ENCODE measurements around the gene KCTD5.

The KCTD5 gene

DNA sequence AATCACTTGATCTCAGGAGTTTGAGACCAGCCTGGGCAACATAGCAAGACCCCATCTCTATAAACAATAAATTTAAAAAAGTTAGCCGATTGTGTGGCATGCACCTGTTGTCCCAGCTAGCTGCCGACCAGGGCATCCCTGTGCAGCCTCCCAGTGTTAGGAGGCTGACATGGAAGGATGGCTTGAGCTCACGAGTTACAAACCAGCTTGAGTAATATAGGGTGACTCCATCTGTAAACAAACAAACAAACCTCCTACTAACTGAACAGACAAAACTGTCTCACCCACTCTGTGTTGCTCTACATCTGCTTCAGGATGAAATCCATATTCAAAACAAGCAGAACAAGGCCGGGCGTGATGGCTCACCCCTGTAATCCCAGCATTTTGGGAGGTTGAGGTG is 44.6 kb downstream of the KCTD5 start:
- no peak for DNase-seq (ENCODE audit: low spot score)

GRCh38 chr16:2728034-2728433 is 45.7 kb downstream of the KCTD5 start:
- no peak for DNase-seq (ENCODE audit: low spot score)

GRCh38 chr16:2734844-2735515 is 52.7 kb downstream of the KCTD5 start:
- no peak for DNase-seq (ENCODE audit: low spot score)

- DNase-seq (ENCODE audit: low spot score) = no peak
These were observed 54.3 kb downstream of the KCTD5 start for GRCh38 chr16:2736476-2737237.

GRCh38 chr16:2737238-2737605 is 54.9 kb downstream of the KCTD5 start:
- DNase-seq (ENCODE audit: low spot score) = no peak

DNA sequence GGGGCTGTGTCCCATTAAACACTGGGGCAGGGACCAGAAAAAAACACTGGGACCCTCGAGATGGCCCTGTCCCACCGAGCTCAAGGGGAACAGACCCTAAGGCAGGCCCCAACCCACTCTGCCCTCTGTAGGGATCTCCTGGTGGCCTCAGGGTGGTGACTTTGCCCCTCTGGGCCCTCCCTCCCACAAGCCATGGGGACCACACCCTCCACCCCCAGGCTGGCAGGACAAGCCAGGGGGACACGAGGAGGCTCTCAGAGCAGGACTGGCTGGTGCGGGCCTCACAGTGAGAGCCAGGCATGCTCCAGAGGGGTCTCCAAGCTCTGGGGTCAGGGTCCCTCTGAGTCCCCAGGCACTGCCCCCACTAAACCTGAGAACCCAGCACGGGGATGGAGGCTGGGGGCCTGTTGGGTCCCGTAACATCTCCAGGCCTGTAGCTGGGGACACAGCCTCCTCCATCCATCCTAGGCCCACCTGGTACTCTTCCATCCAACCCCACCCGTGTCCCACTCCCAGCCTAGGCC is 55.6 kb downstream of the KCTD5 start:
- DNase-seq (ENCODE audit: low spot score) = no peak

- no peak for DNase-seq (ENCODE audit: low spot score)
These were observed 56.3 kb downstream of the KCTD5 start for GRCh38 chr16:2738615-2739014.

- no peak for DNase-seq (ENCODE audit: low spot score)
These were observed 57.5 kb downstream of the KCTD5 start for GRCh38 chr16:2739625-2740430.

DNA sequence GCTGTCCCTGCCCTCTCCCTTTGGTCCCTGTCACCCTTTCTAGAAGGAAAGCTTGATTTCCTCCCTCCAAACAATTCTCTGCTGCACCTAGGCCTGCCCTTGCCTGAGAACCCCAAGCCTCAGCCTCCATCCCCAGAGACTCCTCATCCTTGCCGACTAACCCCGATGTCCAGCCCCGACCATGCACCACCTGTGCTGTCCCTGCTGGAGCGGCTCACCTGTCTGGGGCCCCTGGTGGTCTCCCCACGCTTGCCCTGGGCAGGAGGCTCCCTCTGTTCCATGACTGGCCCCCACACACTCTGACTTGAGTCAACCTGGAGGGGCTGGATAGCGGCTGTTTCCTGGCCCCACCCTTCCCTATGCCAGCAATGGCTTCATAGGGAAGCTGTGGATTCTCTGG is 58.2 kb downstream of the KCTD5 start:
- no peak for DNase-seq (ENCODE audit: low spot score)

DNA sequence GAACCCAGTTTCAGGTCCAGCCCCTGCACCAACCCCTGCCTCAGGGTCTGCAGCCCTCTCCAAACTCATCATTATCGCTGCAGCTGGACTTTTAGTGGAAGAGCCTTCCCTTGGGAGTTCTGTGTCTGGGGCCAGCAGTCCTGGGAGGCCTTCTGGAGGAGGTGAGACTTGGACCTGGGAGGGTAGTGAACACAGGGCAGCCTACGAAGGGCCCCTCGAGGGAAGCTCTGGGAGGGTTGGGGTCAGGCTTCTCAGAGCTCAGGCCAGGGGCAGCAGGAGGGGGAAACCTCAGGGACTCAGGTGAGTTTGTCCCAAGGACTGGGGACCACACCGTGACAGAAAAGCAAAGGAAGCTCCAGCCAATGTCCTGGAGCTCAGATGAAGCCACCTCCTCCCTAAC is 58.8 kb downstream of the KCTD5 start:
- no peak for DNase-seq (ENCODE audit: low spot score)

- no peak for DNase-seq (ENCODE audit: low spot score)
These were observed 60.1 kb downstream of the KCTD5 start for GRCh38 chr16:2742323-2743006.

DNA sequence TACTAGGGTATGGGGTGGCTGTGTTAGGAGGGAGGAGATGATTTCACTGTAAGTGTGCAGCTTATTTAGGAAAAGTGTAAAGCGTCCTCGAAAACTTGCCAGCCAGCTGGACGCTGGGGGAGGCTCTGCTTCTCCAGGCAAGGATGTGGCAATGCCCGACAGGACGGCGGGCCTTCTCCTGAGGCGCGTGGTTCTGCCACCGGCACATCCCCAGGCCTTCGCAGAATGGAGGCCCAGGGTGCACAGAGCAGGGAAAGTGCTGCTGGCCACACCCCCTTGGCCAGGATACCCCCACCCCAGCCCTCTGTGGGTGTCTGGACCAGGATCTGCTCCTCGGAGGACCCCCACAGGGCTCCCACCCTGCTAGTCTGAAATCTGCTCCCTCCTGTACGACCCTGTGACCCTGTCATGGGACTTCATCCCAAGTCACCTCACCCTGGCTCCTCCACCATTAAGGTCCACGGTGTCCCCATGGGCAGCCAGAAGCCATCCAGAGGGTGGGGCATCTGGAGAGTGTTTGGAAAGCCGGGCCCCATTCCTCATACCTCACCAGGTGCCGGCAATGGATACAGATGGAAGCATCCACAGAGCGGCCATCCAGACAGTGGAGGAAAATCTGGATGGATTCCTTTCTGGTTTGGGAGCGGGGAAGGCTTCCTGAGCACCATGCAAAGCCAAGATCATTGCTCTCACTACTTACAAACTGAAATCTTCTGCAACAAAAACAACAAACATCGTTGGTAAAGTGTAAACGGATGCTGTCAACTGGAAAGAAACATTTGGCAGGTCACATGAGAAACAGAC is 60.9 kb downstream of the KCTD5 start:
- DNase-seq (ENCODE audit: low spot score) = no peak

DNA sequence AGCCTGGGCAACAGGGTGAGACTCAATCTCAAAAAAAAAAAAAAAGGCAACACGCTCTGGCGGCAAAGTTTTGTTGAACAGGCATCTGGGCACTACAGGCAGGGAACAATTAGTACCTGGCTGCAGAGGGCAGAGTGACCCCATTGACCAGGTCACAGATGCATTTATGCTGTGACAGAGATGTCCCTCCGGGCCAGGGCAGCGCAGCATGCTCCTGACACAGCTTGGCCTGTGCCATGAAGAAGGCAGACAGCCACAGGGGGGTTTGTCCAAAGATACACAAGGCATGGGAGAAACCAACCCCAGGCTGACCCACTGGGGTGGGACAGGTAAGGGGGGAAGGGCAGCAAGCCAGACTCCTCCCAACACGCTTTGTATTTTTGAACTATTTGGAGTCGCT is 62.4 kb downstream of the KCTD5 start:
- no peak for DNase-seq (ENCODE audit: low spot score)

DNA sequence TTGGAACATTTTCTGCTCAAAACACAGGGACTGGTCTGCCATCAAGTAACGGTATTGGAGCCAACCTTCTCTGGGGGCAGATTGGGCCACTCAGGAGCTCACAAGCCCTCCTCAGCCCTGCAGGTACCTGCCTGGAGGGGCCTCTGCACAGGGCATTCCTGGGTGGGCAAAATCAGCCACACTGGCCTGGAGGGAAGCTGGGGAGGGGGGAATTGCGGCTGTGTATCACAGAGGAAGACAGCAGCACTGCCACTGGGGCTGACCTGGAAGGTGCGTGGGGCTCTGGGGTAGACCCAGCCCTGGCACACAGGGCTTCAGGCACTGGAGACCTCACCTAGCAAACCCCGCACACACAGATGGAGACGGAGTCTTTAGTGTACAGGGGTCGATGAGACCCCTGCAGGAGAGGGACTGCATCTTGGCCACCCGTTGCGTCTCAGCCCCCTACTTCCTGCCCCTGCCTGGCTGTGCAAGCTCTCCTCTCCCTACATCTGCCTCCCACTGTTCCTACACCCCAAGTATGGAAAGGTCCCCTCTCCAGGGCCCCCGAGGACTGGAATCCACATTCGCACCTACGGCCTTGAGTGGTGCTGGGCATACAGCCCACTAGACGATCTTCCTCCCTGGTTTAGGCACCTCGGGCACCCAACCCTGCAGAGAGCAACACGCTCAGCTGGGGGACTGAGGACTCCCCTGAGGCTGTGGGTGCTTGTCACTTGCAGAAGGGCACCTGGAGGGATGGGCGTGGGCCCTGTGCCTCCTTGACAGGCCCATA is 63.0 kb downstream of the KCTD5 start:
- DNase-seq (ENCODE audit: low spot score) = no peak

DNA sequence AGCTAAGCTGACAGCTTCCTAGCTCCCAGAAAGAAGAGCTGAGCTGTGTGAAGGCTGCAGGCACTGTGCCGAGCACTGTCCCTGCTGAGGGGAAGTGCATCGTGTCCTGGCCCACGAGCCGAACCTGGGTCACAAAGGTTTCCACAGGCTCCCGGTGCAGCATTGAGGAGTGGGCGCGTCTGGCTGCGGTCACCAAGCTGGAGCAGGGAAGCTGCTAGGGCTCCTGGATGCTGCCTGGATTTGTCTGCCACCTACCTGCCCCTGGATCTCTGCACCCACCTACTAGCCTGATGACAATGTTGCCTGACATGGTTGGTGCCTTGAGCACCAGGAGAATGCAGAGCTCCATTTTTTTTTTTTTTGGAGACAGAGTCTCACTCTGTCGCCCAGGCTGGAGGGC is 63.6 kb downstream of the KCTD5 start:
- DNase-seq (ENCODE audit: low spot score) = no peak

DNA sequence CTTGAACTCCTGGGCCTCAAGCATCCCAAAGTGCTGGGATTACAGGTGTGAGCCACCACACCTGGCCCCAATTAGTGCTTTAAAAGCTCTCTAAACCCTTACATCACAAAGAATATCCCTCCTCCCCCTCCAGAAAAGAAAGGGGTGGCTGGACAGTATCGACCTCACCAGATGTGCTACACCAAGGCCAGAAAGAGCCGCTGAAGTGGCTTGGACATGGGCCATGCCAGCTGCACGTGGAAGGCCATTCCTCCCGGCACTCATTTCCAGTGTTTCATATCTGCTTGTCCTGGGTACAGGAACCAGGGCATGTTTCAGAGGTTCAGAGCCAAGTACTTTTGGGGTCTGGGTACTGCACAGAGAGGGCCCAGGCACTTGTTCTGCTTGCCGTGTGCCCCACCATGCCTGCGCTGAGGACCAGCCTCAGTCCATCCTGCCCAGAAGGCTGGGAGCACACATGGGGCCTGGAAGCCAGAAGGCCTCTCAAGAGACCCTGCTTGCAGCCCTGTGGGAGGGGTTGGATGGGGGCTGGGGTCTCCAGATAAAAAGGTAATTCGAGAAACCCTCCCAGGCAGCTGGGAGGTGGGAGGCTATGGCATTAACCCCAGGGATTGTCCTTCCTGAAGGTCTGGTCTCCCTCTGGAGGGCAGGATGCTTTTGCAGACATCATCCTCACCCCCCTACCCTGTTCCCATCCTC is 66.6 kb downstream of the KCTD5 start:
- DNase-seq (ENCODE audit: low spot score) = no peak

- DNase-seq (ENCODE audit: low spot score) = no peak
These were observed 67.2 kb downstream of the KCTD5 start for GRCh38 chr16:2749476-2749875.

GRCh38 chr16:2749936-2750335 is 67.6 kb downstream of the KCTD5 start:
- DNase-seq (ENCODE audit: low spot score) = no peak

DNA sequence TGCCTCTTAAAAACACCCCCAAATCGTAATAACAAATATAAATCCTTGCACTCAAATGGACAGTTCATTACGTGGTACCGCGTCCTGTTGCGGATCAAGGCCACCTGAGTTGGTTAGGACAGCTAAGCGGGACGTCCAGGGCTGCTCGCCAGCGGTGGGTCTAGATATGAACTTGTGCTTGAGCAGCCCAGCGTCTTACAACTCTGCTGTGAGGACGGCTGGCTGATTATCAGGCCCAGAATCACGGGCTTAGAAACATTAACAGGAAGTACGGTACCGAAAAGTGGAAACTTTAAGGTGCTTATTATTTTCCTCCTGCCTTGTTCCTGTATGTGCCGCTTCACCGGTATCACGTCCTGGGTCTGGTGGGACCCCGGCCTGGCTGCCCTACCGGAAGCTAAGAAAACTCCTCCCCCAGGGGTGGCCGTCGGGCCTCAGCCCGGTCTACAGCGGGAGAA is 69.3 kb downstream of the KCTD5 start:
- no peak for DNase-seq (ENCODE audit: low spot score)
